Progenitor cell of endocrine pancreas (in vitro differentiated cells): Measurements from ENCODE around the gene IFNA6. TPM values are rescaled to one million over a fixed set of nuclear protein-coding genes. Genes with fewer than 3 reads are reported as not detected.
A peak's percentile ranks its signal among the peaks of the same experiment; 100 is the strongest.

ENCODE experiments used
- DNase-seq: peaks from one replicate; pipeline ENCODE4 v3.0.0; 2021; ENCODE audit warnings: low spot score; ENCODE audit not compliant: unreplicated experiment
- H3K27ac Mint-ChIP-seq: 2 replicates; pipeline ENCODE4 v1.8.0; 2021; ENCODE audit warnings: mild to moderate bottlenecking, moderate library complexity, mixed read lengths
- H3K27me3 Mint-ChIP-seq: 2 replicates; pipeline ENCODE4 v1.8.0; 2021; ENCODE audit warnings: mixed read lengths
- H3K36me3 Mint-ChIP-seq: 2 replicates; pipeline ENCODE4 v1.8.0; 2022; ENCODE audit warnings: mixed read lengths; ENCODE audit not compliant: insufficient read depth
- H3K4me1 Mint-ChIP-seq: 2 replicates; pipeline ENCODE4 v1.8.0; 2021; ENCODE audit warnings: low read depth, mixed read lengths
- H3K4me3 Mint-ChIP-seq: 2 replicates; pipeline ENCODE4 v1.8.0; 2021; ENCODE audit warnings: low read depth, mild to moderate bottlenecking, moderate library complexity, mixed read lengths
- H3K9me3 Mint-ChIP-seq: 2 replicates; pipeline ENCODE4 v1.8.0; 2021; ENCODE audit warnings: low read depth, mixed read lengths
- long read RNA-seq: library from polyadenylated mRNA; unstranded; transcript quantifications from one replicate; pipeline ENCODE4 v2.0.0, GENCODE V29; 2020
- total RNA-seq: library from RNA; stranded (reverse); gene quantifications from 2 replicates; pipeline ENCODE4 v1.2.1, GENCODE V29; 2021
- TF ChIP-seq, protein P1 (sequence below): fragments of 200-600 bp; sonication (generic); IDR thresholded peaks from one replicate; pipeline ENCODE4 v1.5.0; 2021; ENCODE audit warnings: antibody characterized with exemption, mild to moderate bottlenecking; ENCODE audit not compliant: unreplicated experiment

The IFNA6 gene
- not detected in 2 replicates for total RNA-seq
- long read RNA-seq: 0 reads

DNA sequence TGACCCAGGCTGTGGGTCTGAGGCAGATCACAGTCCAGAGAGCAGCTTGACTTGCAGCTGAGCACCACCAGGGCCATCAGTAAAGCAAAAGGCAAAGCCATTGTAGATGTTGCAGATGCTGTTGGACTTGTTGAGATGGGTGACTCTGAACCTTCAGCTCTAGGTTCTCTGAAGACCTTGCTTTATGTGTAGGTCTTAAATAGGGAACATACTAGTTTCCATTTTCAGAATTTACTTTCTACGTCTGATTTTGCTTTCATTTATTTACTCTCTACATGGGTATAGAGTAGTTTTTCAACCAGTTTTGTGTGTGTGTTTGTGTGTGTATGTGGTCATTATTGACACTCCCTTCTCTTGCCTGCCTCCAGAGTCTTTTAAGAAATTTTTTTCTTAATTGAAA is at the start of gene IFNA6:
Gene IFNA6, minus strand, starts transcription at position 101 of the 400 bp plus-strand sequence. Its CDS starts 0 bp downstream, at position 101.
- Mint-ChIP-seq H3K4me1 (no peaks in the 10 kb centered on the region), H3K4me3 (no peak within 1 kb of the TSS), H3K36me3 (peaks cover 3% of the 10 kb centered on the region), H3K9me3 (peaks cover 19% of the 10 kb centered on the region), H3K27me3 (no peaks in the 10 kb centered on the region), H3K27ac (no peak within 1 kb of the TSS)
- DNase-seq: no peak
- TF ChIP-seq, protein P1, sequence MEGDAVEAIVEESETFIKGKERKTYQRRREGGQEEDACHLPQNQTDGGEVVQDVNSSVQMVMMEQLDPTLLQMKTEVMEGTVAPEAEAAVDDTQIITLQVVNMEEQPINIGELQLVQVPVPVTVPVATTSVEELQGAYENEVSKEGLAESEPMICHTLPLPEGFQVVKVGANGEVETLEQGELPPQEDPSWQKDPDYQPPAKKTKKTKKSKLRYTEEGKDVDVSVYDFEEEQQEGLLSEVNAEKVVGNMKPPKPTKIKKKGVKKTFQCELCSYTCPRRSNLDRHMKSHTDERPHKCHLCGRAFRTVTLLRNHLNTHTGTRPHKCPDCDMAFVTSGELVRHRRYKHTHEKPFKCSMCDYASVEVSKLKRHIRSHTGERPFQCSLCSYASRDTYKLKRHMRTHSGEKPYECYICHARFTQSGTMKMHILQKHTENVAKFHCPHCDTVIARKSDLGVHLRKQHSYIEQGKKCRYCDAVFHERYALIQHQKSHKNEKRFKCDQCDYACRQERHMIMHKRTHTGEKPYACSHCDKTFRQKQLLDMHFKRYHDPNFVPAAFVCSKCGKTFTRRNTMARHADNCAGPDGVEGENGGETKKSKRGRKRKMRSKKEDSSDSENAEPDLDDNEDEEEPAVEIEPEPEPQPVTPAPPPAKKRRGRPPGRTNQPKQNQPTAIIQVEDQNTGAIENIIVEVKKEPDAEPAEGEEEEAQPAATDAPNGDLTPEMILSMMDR: no peak

DNA sequence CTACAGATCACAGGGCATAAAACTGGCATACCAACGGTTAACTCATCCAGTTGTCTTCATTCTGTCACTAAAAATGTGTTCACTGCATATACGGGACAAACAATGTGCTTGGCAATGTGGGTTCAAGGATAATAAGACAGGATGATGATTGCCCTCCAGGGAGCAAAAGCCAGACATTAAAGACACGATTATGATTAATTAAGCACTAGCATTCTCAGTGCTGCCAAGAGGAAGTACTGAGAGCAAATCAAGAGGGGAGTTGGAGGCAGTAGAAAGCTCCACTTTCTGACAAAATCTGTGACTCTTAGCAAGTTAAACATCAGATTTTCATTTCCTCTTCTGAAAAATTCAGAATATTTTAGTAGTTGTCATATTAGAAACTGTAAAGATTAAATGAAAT is 49.3 kb upstream of the IFNA6 start:
- TF ChIP-seq, protein P1: no peak
- no peak for DNase-seq
- Mint-ChIP-seq H3K4me1 (peaks cover 6% of the 10 kb centered on the region), H3K4me3 (no peak overlapping the region), H3K9me3 (no peaks in the 10 kb centered on the region), H3K27ac (no peak overlapping the region), H3K36me3 (no peaks in the 10 kb centered on the region), H3K27me3 (peaks cover 67% of the 10 kb centered on the region)

- peaks cover 6% of the 10 kb centered on the region for H3K4me1 Mint-ChIP-seq
- TF ChIP-seq, protein P1: no peak
- H3K27me3 Mint-ChIP-seq: peaks cover 62% of the 10 kb centered on the region
These were observed 48.3 kb upstream of the IFNA6 start for GRCh38 chr9:21398955-21399489.

DNA sequence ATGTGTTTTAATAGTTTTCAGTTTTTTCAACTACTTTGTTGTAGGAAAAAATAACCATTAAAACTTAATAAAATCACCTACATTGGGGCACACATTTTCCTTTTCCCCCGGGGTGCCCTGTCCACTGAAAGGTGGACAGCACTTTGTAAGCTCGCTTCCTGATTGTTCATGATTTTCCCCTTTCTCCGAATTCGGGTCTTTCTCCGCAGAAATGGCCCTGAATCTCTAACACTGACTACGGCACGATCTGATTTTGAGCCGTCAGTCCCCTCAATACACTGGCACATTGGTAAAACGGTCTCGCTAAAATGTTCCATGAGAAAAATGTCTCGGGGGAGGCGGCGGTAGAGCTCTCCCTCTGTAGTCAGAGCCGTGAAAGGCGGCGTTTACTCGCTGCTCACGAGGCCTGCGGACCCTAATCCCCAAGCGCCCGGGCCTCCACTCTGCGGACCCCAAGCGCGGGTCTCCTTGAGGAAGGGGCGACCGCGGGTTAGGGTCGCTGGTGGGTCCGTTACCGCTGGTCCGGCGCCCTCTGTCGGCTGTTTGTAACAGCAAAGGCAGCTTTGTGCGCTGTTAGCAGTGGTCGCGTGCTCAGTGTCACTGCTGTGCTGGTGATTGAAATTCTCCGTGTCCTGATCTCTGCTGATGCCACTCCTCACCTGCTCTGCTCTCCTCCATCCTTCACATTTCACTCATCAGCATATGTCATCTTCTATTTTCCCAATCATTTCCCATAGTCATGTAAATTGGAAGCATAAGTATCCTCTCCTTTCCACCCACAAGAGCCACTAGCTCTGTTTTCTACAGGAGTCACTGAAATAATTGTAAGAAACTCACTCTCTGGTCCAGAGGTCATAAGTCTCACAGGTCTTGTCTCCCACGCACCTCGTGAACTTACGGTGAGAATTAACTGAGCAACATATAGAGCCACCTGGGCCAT is 45.4 kb upstream of the IFNA6 start:
- DNase-seq: peak; percentile 68
- no peaks in the 10 kb centered on the region for H3K9me3 Mint-ChIP-seq
- peak overlapping the region; percentile 3 for H3K27ac Mint-ChIP-seq
- H3K4me3 Mint-ChIP-seq: peak overlapping the region; percentile 66
- H3K4me1 Mint-ChIP-seq: peaks cover 1% of the 10 kb centered on the region
- H3K27me3 Mint-ChIP-seq: peaks cover 61% of the 10 kb centered on the region
- TF ChIP-seq, protein P1: peak; percentile 92
- no peaks in the 10 kb centered on the region for H3K36me3 Mint-ChIP-seq

More at GRCh38 chr9:21398955-21399489, 48.3 kb upstream of the IFNA6 start:
- H3K4me3 Mint-ChIP-seq: no peak overlapping the region
- no peaks in the 10 kb centered on the region for H3K36me3 Mint-ChIP-seq
- no peak for DNase-seq
- H3K27ac Mint-ChIP-seq: no peak overlapping the region
- H3K9me3 Mint-ChIP-seq: no peaks in the 10 kb centered on the region

DNA sequence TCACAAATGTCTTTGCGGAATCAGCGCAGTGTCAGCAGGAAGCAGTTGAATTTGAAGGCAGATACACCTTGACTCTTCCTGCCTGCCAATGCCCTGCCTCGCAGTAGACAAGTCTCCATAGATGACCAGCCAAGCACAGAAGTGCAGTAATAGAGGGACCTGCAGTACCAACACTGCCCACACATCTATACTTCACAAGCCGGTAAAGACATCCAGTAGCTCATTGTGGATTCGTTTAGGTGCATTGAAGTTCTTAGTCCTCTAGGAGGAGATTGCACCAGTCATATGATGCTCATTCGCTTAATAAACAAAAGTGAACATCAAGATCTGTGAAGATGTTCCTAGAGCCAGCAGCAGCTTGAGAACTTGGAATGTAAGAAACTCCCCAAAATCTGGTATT is 41.6 kb upstream of the IFNA6 start:
- peaks cover 39% of the 10 kb centered on the region for H3K27me3 Mint-ChIP-seq
- H3K36me3 Mint-ChIP-seq: no peaks in the 10 kb centered on the region
- DNase-seq: no peak
- H3K27ac Mint-ChIP-seq: no peak overlapping the region
- peaks cover 1% of the 10 kb centered on the region for H3K4me1 Mint-ChIP-seq
- no peak overlapping the region for H3K4me3 Mint-ChIP-seq
- H3K9me3 Mint-ChIP-seq: no peaks in the 10 kb centered on the region
- TF ChIP-seq, protein P1: peak; percentile 51
